H9 (cell line): Measurements from ENCODE around the gene HHLA2. TPM values are rescaled to one million over a fixed set of nuclear protein-coding genes. Genes with fewer than 3 reads are reported as not detected.

Experiments used
- DNase-seq: peaks from one replicate; pipeline ENCODE4 v3.0.0-alpha.2; 2017
- H2AFZ ChIP-seq: one replicate; pipeline ENCODE4 v1.6.1; 2013; ENCODE audit warnings: mild to moderate bottlenecking, low read length, control low read depth, moderate library complexity
- H2AK5ac ChIP-seq: 2 replicates; pipeline ENCODE4 v1.6.1; 2013; ENCODE audit warnings: low read length, control low read depth, mixed read lengths; ENCODE audit not compliant: insufficient read length
- H2BK120ac ChIP-seq: one replicate; pipeline ENCODE4 v1.6.1; 2013; ENCODE audit warnings: low read depth, mild to moderate bottlenecking, low read length, control low read depth, inconsistent platforms; ENCODE audit not compliant: poor library complexity, severe bottlenecking
- H2BK12ac ChIP-seq: 2 replicates; pipeline ENCODE4 v1.6.1; 2013; ENCODE audit warnings: low read length, control low read depth, mixed read lengths, low read depth; ENCODE audit not compliant: insufficient read length
- H2BK15ac ChIP-seq: 2 replicates; pipeline ENCODE4 v1.6.1; 2013; ENCODE audit warnings: low read depth, low read length, control low read depth
- H2BK20ac ChIP-seq: one replicate; pipeline ENCODE4 v1.6.1; 2013; ENCODE audit warnings: low read depth, mild to moderate bottlenecking, low read length, control low read depth, inconsistent platforms; ENCODE audit not compliant: poor library complexity, severe bottlenecking
- H2BK5ac ChIP-seq: 2 replicates; pipeline ENCODE4 v1.6.1; 2013; ENCODE audit warnings: low read length, control low read depth, mixed read lengths; ENCODE audit not compliant: insufficient read length
- H3K14ac ChIP-seq: 2 replicates; pipeline ENCODE4 v1.6.1; 2013; ENCODE audit warnings: low read length, control low read depth; ENCODE audit not compliant: insufficient read depth
- H3K18ac ChIP-seq: 2 replicates; pipeline ENCODE4 v1.6.1; 2013; ENCODE audit warnings: low read depth, mild to moderate bottlenecking, mixed read lengths, low read length, control low read depth; ENCODE audit not compliant: insufficient read length
- H3K23ac ChIP-seq: 2 replicates; pipeline ENCODE4 v1.6.1; 2013; ENCODE audit warnings: low read length, control low read depth, mixed read lengths, low read depth; ENCODE audit not compliant: insufficient read length
- H3K23me2 ChIP-seq: 2 replicates; pipeline ENCODE4 v1.6.1; 2013; ENCODE audit warnings: low read depth, mild to moderate bottlenecking, mixed read lengths, low read length, control low read depth; ENCODE audit not compliant: insufficient read length, poor library complexity, severe bottlenecking
- H3K27ac ChIP-seq: 2 replicates; pipeline ENCODE4 v1.5.1; 2013; ENCODE audit warnings: low read length, control low read depth, mixed read lengths, low read depth; ENCODE audit not compliant: insufficient read length
- H3K27me3 ChIP-seq: 2 replicates; pipeline ENCODE4 v1.6.1; 2013; ENCODE audit warnings: low read length, control low read depth, inconsistent platforms; ENCODE audit not compliant: insufficient read depth
- H3K4ac ChIP-seq: 2 replicates; pipeline ENCODE4 v1.6.1; 2013; ENCODE audit warnings: low read depth, mild to moderate bottlenecking, control low read depth, inconsistent platforms, low read length, moderate library complexity
- H3K4me1 ChIP-seq: 2 replicates; pipeline ENCODE4 v1.6.1; 2013; ENCODE audit warnings: low read length, control low read depth, inconsistent platforms; ENCODE audit not compliant: insufficient read depth
- H3K4me2 ChIP-seq: 2 replicates; pipeline ENCODE4 v1.6.1; 2013; ENCODE audit warnings: low read length, control low read depth, mixed read lengths; ENCODE audit not compliant: insufficient read length, insufficient read depth
- H3K56ac ChIP-seq: 2 replicates; pipeline ENCODE4 v1.6.1; 2013; ENCODE audit warnings: low read depth, mild to moderate bottlenecking, mixed read lengths, low read length, control low read depth; ENCODE audit not compliant: insufficient read length
- H3K79me1 ChIP-seq: 2 replicates; pipeline ENCODE4 v1.6.1; 2013; ENCODE audit warnings: low read depth, mild to moderate bottlenecking, moderate library complexity, low read length, control low read depth, inconsistent platforms; ENCODE audit not compliant: insufficient read depth, poor library complexity, severe bottlenecking
- H3K79me2 ChIP-seq: 2 replicates; pipeline ENCODE4 v1.6.1; 2013; ENCODE audit warnings: low read length, control low read depth, inconsistent platforms; ENCODE audit not compliant: insufficient read depth
- H3K9ac ChIP-seq: 2 replicates; pipeline ENCODE4 v1.6.1; 2013; ENCODE audit warnings: low read length, control low read depth, mixed read lengths; ENCODE audit not compliant: insufficient read length; ENCODE audit errors: extremely low read depth
- H3K9me3 ChIP-seq: one replicate; pipeline ENCODE4 v1.6.1; 2013; ENCODE audit warnings: low read depth, low read length, inconsistent platforms; ENCODE audit not compliant: control insufficient read depth
- H3T11ph ChIP-seq: one replicate; pipeline ENCODE4 v1.6.1; 2013; ENCODE audit warnings: mild to moderate bottlenecking, low read length, control low read depth, inconsistent platforms
- H4K20me1 ChIP-seq: one replicate; pipeline ENCODE4 v1.6.1; 2013; ENCODE audit not compliant: control insufficient read depth, insufficient read length, insufficient read depth
- H4K5ac ChIP-seq: 2 replicates; pipeline ENCODE4 v1.6.1; 2013; ENCODE audit warnings: low read depth, mild to moderate bottlenecking, mixed read lengths, low read length, control low read depth; ENCODE audit not compliant: insufficient read length
- H4K8ac ChIP-seq: replicated peaks from 2 replicates; pipeline ENCODE4 v1.6.1; 2013; ENCODE audit warnings: low read length, control low read depth, mixed read lengths, low read depth; ENCODE audit not compliant: insufficient read length
- H4K91ac ChIP-seq: 2 replicates; pipeline ENCODE4 v1.6.1; 2013; ENCODE audit warnings: low read depth, mild to moderate bottlenecking, moderate library complexity, mixed read lengths, low read length, control low read depth; ENCODE audit not compliant: insufficient read length
- H3K27ac Mint-ChIP-seq, 3 experiments: 2 replicates in 2 of 3; 3 replicates in 1 of 3; pipeline ENCODE4 v1.8.0; 2020 to 2021; ENCODE audit warnings: mixed read lengths in 3 of 3, mild to moderate bottlenecking in 1 of 3, moderate library complexity in 1 of 3
- H3K27me3 Mint-ChIP-seq: 2 replicates; pipeline ENCODE4 v1.8.0; 2021; ENCODE audit warnings: low read depth, mild to moderate bottlenecking, moderate library complexity, mixed read lengths
- H3K36me3 Mint-ChIP-seq, 3 experiments: 2 replicates in 2 of 3; 3 replicates in 1 of 3; pipeline ENCODE4 v1.8.0; 2020 to 2021; ENCODE audit warnings: low read depth in 3 of 3, mixed read lengths in 3 of 3; ENCODE audit not compliant: insufficient read depth in 1 of 3
- H3K4me1 Mint-ChIP-seq, 2 experiments: 2 replicates each; pipeline ENCODE4 v1.8.0; 2020; ENCODE audit warnings: mixed read lengths in 2 of 2
- H3K4me3 Mint-ChIP-seq, 2 experiments: 2 replicates in 1 of 2; 3 replicates in 1 of 2; pipeline ENCODE4 v1.8.0; 2020 to 2021; ENCODE audit warnings: mild to moderate bottlenecking in 2 of 2, mixed read lengths in 2 of 2, moderate library complexity in 1 of 2
- H3K9me3 Mint-ChIP-seq, 2 experiments: 2 replicates in 1 of 2; 3 replicates in 1 of 2; pipeline ENCODE4 v1.8.0; 2020; ENCODE audit warnings: mild to moderate bottlenecking in 2 of 2, mixed read lengths in 2 of 2, moderate library complexity in 1 of 2
- WGBS: extraction: QIAGEN DNeasy Blood & Tissue Kit; methylation state at CpG from one replicate; pipeline ENCODE4 v1.1.7; 2013; ENCODE audit warnings: missing lambda C conversion rate, low lambda C conversion rate, mixed read lengths; ENCODE audit not compliant: insufficient read length; ENCODE audit errors: extremely low coverage; 5-methylcytosine and 5-hydroxymethylcytosine counted together
- total RNA-seq: library from RNA; stranded (reverse); gene quantifications from 2 replicates; pipeline ENCODE4 v1.2.1, GENCODE V29; 2021
- TF ChIP-seq, protein P1 (sequence below): fragments of 200-600 bp; sonication (generic); conservative IDR thresholded peaks from 3 replicates; pipeline ENCODE4 v1.8.0; 2021; ENCODE audit warnings: antibody characterized with exemption, mild to moderate bottlenecking

Gene HHLA2
- total RNA-seq, 1 experiment from 2014 or later, result not detected

DNA sequence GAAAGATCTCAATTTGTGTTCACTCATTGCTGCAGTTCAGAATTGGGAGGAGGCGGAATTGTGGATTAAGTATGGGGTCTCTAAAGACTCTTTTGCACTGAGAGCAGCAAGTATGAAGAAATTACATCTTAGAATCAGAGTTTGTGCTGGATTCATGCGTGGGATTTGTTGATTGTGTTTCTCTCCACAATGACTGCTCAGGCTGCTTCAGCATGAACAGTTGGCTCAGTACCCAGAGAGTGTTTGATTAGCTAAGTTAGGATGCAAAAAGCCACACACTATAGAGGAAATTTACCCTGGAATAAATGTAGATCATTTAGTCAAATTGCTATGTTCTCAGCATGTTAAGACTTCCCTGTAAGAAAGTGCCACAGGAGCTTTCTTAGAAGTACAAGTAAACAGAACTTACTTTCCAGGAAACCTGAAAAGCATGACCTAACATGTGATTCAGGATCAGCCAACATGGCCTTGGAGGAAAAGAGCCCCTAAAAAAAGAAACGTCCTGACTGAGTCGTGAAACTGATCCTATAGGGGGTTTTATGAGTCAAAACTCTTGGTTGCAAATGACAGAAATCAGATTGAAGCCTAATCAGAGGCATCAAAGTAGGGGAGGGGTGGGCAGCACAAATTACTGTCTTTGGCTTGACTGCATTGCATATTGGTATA, 32.6 kb downstream of the HHLA2 start:
- no peaks in the 10 kb centered on the region for H4K20me1 ChIP-seq
- no peak overlapping the region for H4K8ac ChIP-seq
- no peaks in the 10 kb centered on the region for H3K23me2 ChIP-seq
- no peak overlapping the region for H3K4me2 ChIP-seq
- no peak overlapping the region for H3K9ac ChIP-seq
- H3K4ac ChIP-seq, result no peak overlapping the region
- no peak overlapping the region for H2BK120ac ChIP-seq
- no peak overlapping the region for H4K5ac ChIP-seq
- H2BK15ac ChIP-seq, result no peak overlapping the region
- H3K14ac ChIP-seq, result no peak overlapping the region
- Mint-ChIP-seq H3K9me3 (no peaks in the 10 kb centered on the region), H3K36me3 (no peaks in the 10 kb centered on the region), H3K4me1 (no peaks in the 10 kb centered on the region), H3K27me3 (no peaks in the 10 kb centered on the region), H3K4me3 (no peak overlapping the region), H3K27ac (no peak overlapping the region)
- H2AFZ ChIP-seq, result no peak overlapping the region
- H4K91ac ChIP-seq, result no peak overlapping the region
- no peak overlapping the region for H2AK5ac ChIP-seq
- no peaks in the 10 kb centered on the region for H3K79me2 ChIP-seq
- no peaks in the 10 kb centered on the region for H3K79me1 ChIP-seq
- no peak overlapping the region for H3K27ac ChIP-seq
- H3K56ac ChIP-seq, result no peak overlapping the region
- no CpG with 5 or more reads among the region's 4 CpGs for WGBS
- TF ChIP-seq, protein P1, sequence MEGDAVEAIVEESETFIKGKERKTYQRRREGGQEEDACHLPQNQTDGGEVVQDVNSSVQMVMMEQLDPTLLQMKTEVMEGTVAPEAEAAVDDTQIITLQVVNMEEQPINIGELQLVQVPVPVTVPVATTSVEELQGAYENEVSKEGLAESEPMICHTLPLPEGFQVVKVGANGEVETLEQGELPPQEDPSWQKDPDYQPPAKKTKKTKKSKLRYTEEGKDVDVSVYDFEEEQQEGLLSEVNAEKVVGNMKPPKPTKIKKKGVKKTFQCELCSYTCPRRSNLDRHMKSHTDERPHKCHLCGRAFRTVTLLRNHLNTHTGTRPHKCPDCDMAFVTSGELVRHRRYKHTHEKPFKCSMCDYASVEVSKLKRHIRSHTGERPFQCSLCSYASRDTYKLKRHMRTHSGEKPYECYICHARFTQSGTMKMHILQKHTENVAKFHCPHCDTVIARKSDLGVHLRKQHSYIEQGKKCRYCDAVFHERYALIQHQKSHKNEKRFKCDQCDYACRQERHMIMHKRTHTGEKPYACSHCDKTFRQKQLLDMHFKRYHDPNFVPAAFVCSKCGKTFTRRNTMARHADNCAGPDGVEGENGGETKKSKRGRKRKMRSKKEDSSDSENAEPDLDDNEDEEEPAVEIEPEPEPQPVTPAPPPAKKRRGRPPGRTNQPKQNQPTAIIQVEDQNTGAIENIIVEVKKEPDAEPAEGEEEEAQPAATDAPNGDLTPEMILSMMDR, result no peak
- no peak for DNase-seq
- no peak overlapping the region for H3T11ph ChIP-seq
- no peak overlapping the region for H3K18ac ChIP-seq
- H3K4me1 ChIP-seq, result no peaks in the 10 kb centered on the region
- H3K9me3 ChIP-seq, result no peaks in the 10 kb centered on the region
- no peak overlapping the region for H3K23ac ChIP-seq
- H2BK5ac ChIP-seq, result no peak overlapping the region
- H2BK20ac ChIP-seq, result no peak overlapping the region
- H3K27me3 ChIP-seq, result no peaks in the 10 kb centered on the region
- H2BK12ac ChIP-seq, result no peak overlapping the region
